GM18951 (cell line): ENCODE measurements around the gene TMEM132D.
"Not testable (repeated sequence)": the region's sequence is repeated elsewhere in the genome, so short reads cannot be mapped to it uniquely, and the experiment has no call there.

Experiments used
- POLR2A ChIP-seq: IDR thresholded peaks from 4 replicates; pipeline ENCODE4 v1.6.1; 2011; ENCODE audit warnings: mild to moderate bottlenecking; ENCODE audit not compliant: insufficient read length, insufficient read depth; ENCODE audit errors: extremely low read depth
- in situ Hi-C: fragments of 300-500 bp; cut with MboI; formaldehyde crosslinking; loops from one replicate; pipeline ENCODE4 v1.12.0; 2022; ENCODE audit warnings: low sequenced_read_pairs, mixed read lengths, inconsistent platforms; ENCODE audit not compliant: unreplicated experiment

TMEM132D gene

GRCh38 chr12:129068684-129069083 lies 835.1 kb downstream of the TMEM132D start:
- TF ChIP-seq POLR2A, result no peak

GRCh38 chr12:129067491-129067890 lies 836.3 kb downstream of the TMEM132D start:
- TF ChIP-seq POLR2A, result no peak
- in situ Hi-C loops, result no loop called here

More at GRCh38 chr12:129068684-129069083, 835.1 kb downstream of the TMEM132D start:
- in situ Hi-C loops, result no loop called here

- TF ChIP-seq POLR2A, result no peak
- in situ Hi-C loops, result no loop called here
These were observed 839.5 kb downstream of the TMEM132D start for GRCh38 chr12:129064209-129064855.

DNA sequence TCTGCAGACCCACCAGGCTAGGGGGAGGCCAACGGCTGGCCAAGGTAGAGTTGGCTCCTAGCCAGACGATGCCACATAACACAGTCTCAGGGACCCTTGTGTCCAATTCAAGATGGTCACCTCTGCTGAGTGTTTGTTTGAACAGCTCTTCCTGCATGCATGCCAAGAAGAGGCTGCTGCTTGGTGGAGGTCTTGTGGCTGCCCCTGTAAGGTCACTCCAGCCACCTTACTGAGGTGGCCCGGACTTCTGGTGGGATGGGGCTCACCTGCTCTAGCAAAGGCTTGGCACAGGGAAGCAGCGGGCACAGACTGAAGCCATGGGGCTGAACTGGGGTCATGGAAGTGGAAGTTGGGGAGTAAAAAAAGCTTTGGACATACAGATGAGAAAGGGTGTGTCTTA lies 840.2 kb downstream of the TMEM132D start:
- in situ Hi-C loops, result no loop called here
- TF ChIP-seq POLR2A, result no peak

DNA sequence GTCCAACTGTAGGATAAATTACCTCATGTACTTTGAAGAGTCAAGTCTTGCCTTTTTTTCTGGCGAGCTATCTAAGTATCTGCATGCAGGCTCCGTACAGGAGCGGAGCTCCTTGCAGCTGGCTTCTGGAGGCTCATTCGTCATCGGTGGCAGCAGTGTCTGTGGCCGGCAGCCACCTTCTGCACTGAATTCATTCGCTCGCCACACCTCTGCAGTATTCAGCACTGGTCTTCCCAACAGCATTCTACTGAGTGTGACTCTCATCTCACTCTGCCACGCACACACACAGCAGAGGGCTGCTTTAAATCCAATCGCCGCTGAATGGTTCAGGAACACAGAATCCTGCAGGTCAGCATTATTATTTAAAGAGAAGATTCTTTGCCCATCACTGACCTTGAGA lies 850.6 kb downstream of the TMEM132D start:
- in situ Hi-C loops, result no loop called here
- TF ChIP-seq POLR2A, result no peak

DNA sequence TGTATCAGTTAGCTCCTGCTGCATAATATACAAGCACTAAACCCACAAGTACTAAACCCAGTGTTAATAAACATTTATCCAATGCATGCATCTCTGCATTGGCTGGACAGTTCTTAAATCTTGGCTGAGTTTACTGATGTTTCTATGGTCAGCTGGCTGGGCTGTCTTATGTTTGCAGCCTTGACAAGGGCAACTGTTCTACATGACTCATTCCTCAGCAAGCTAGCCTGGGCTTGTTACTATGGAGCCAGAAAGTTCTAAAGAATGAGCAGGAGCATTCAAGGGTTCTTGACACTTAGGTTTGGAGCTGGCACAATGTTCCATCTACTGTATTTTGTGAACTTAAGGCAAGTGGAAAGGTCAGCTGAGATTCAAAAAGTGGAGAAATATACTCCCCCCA lies 851.5 kb downstream of the TMEM132D start:
- in situ Hi-C loops, result no loop called here
- no peak for TF ChIP-seq POLR2A

- in situ Hi-C loops, result no loop called here
- TF ChIP-seq POLR2A, result no peak
These were observed 853.9 kb downstream of the TMEM132D start for GRCh38 chr12:129049917-129050316.

DNA sequence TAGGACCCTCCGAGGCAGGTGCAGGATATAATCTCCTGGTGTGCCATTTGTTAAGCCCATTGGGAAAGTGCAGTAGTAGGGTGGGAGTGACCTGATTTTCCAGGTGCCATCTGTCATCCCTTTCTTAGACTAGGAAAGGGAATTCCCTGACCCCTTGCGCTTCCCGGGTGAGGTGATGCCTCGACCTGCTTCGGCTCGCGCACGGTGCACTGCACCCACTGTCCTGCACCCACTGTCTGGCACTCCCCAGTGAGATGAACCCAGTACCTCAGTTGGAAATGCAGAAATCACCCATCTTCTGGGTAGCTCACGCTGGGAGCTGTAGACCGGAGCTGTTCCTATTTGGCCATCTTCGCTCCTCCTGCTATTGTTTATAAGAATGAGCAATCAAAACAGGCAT lies 860.5 kb downstream of the TMEM132D start:
- in situ Hi-C loops, result not testable (repeated sequence)

DNA sequence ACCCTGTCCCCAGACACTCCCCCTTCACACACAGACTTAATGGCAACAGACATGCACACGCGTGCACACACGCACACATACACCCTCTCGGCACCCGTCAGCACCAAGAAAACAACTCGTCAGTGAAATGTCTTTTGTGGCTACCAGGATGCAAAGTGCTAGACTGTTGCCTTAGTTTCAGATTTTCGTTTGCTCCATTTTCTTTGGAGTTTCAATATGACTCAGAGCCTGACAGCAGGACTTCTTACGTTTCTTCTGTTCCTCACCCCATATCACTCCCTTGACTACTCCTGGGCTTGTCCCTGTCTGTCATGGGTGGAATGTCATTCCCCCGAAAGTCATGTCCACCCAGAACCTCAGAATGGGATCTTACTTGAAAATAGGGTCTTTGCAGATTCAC lies 867.7 kb downstream of the TMEM132D start:
- in situ Hi-C loops, result no loop called here
- TF ChIP-seq POLR2A, result no peak

GRCh38 chr12:129034558-129035289 lies 869.1 kb downstream of the TMEM132D start:
- in situ Hi-C loops, result no loop called here
- TF ChIP-seq POLR2A, result no peak

DNA sequence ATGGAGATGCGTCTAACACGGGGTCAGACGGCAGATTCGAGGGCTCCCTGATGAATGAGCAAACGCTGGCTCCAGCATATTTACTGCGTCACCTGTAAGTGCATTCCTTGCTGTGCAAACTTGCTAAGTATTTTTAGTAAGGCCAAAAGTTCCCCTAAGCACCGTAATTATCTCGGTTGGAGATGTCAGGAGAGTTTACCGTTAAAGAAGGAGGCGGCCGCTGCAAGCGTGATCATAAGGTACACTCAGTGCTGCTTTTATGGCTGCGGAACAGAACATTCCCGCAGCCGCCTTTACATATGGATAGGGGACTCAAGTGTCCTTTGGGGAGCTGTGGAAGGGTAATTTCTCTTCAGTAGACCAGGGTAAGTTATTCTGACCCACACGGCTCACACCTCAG lies 875.0 kb downstream of the TMEM132D start:
- in situ Hi-C loops, result no loop called here
- no peak for TF ChIP-seq POLR2A

DNA sequence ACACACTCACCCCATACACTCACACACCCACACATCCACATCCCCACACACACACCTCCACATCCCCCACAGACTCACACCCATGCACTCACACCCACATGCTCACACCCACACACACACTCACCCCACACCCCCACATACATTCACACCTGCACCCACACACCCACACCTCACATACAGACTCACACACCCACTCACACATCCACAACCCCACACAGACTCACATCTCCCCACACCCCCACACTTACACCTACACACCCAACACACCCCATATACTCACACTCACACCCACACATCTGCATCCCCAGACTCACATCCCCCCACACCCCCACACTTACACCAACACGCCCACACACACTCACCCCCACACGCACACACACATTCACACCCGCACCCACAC lies 878.8 kb downstream of the TMEM132D start:
- no peak for TF ChIP-seq POLR2A
- in situ Hi-C loops, result no loop called here
